Testis (tissue), 3 donors: ENCODE results near the gene CENPO. TPM values are rescaled to one million over a fixed set of nuclear protein-coding genes. Genes with fewer than 3 reads are reported as not detected.

Experiments used
- DNase-seq: peaks from one replicate; pipeline ENCODE4 v3.0.0-alpha.2; 2019
- H3K27ac ChIP-seq, 2 donors: fragments of 200-600 bp; sonication (generic); one replicate each; pipeline ENCODE4 v1.5.1; 2019
- H3K27me3 ChIP-seq: fragments of 200-600 bp; sonication (generic); one replicate; pipeline ENCODE4 v1.5.1; 2019
- H3K36me3 ChIP-seq: fragments of 200-600 bp; sonication (generic); one replicate; pipeline ENCODE4 v1.5.1; 2017; ENCODE audit warnings: low read depth; ENCODE audit errors: missing control alignments
- H3K4me1 ChIP-seq: fragments of 200-600 bp; sonication (generic); one replicate; pipeline ENCODE4 v1.5.1; 2019
- H3K4me3 ChIP-seq, 2 donors: fragments of 200-600 bp; sonication (generic); one replicate each; pipeline ENCODE4 v1.5.1; 2017 to 2019
- H3K9me3 ChIP-seq: fragments of 200-600 bp; sonication (generic); one replicate; pipeline ENCODE4 v1.5.1; 2017
- POLR2A ChIP-seq: fragments of 450-650 bp; IDR thresholded peaks from one replicate; pipeline ENCODE4 v1.6.1; 2017; ENCODE audit warnings: antibody characterized with exemption, mild to moderate bottlenecking, moderate library complexity
- WGBS, 2 donors: methylation state at CpG; one replicate each; pipeline ENCODE4 v1.1.5; 2018; 5-methylcytosine and 5-hydroxymethylcytosine counted together
- intact Hi-C: fragments of 100-400 bp; cut with DNase I; formaldehyde crosslinking; loops from one replicate; pipeline ENCODE4 v1.15.1; 2023; ENCODE audit warnings: low total_unique reads
- polyA plus RNA-seq: library from polyadenylated mRNA; stranded (reverse); fragments of 350-450 nt; fragmentation: Illumina TruSeq; extraction: RNeasy Lipid Tissue Mini Kit (QIAGEN cat#74804); gene quantifications from one replicate; pipeline ENCODE4 v1.2.3, GENCODE V29; 2014; ENCODE audit warnings: low read depth, low replicate concordance; ENCODE audit not compliant: insufficient read depth
- total RNA-seq, 2 donors: library from RNA; depleted of rRNA; stranded (reverse); fragments of >200 nt; gene quantifications; one replicate each; pipeline ENCODE4 v1.2.3, GENCODE V29; 2016
- TF ChIP-seq, protein P1 (sequence below), 3 experiments: fragments of 450-650 bp in 2 of 3; fragments of 200-600 bp in 1 of 3; sonication (generic) in 1 of 3; IDR thresholded peaks; one replicate each; pipeline ENCODE4 v1.5.1; 2016 to 2019; ENCODE audit warnings: antibody characterized with exemption in 3 of 3, mild to moderate bottlenecking in 2 of 3, moderate library complexity in 1 of 3

CENPO gene
- total and polyA plus RNA-seq, 3 donors from 2014 or later = 27.1 to 41.2 (median 32.8) TPM

DNA sequence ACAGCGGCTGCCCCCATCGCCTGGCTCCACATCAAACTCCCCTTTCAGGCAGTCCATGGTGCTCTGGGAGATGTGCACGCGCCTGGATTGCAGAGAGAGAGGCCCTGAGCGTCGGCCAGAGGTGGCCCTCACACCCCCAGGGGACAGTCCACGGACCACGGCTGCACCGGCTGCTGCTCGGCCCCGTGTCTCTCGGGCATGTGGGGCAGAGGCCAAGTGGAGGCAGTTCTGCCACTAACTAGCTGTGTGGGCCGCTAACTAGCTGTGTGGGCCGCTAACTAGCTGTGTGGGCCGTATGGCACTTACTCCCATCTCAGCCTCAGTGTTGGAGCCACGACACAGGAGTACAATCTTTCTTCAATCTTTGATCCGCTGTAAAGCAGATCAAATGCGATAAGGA is 45.3 kb downstream of the CENPO start:
- whole genome bisulfite sequencing, 2 donors = 89 to 95% methylated on average over 18 of the region's 18 CpGs
- DNase-seq = no peak
- no peak overlapping the region for H3K27ac ChIP-seq
- intact Hi-C loops = no loop called here
- no peaks in the 10 kb centered on the region for H3K36me3 ChIP-seq
- H3K27me3 ChIP-seq = no peaks in the 10 kb centered on the region
- no peaks in the 10 kb centered on the region for H3K9me3 ChIP-seq
- H3K4me1 ChIP-seq = no peaks in the 10 kb centered on the region
- H3K4me3 ChIP-seq = no peak overlapping the region
- TF ChIP-seq POLR2A = no peak
- TF ChIP-seq, protein P1, sequence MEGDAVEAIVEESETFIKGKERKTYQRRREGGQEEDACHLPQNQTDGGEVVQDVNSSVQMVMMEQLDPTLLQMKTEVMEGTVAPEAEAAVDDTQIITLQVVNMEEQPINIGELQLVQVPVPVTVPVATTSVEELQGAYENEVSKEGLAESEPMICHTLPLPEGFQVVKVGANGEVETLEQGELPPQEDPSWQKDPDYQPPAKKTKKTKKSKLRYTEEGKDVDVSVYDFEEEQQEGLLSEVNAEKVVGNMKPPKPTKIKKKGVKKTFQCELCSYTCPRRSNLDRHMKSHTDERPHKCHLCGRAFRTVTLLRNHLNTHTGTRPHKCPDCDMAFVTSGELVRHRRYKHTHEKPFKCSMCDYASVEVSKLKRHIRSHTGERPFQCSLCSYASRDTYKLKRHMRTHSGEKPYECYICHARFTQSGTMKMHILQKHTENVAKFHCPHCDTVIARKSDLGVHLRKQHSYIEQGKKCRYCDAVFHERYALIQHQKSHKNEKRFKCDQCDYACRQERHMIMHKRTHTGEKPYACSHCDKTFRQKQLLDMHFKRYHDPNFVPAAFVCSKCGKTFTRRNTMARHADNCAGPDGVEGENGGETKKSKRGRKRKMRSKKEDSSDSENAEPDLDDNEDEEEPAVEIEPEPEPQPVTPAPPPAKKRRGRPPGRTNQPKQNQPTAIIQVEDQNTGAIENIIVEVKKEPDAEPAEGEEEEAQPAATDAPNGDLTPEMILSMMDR (IDR thresholded peaks at IDR 0.05) = no peak

DNA sequence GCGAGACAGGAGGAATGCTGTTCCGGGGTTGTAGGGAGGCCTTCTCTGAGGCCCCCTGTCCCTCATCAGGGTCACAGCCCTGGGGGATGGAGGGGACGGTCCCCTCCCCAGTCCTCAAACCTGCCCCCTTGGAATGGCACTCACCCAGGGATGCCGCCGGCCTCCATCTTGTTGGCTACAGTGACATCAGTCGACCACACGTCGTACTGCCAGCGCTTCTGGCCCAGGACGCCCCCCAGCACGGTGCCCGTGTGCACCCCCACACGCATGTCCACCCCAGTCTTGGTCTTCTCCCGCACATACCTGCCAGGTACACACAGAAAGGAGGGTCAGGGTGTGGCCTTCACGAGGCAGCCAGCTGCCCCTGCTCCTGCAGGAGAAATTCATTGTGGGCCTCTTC is 46.5 kb downstream of the CENPO start:
- Histone ChIP-seq H3K4me3 (no peak overlapping the region), H3K27me3 (no peaks in the 10 kb centered on the region), H3K4me1 (no peaks in the 10 kb centered on the region), H3K36me3 (no peaks in the 10 kb centered on the region), H3K9me3 (no peaks in the 10 kb centered on the region), H3K27ac (no peak overlapping the region)
- intact Hi-C loops = no loop called here
- TF ChIP-seq, protein P1 (IDR thresholded peaks at IDR 0.05) = no peak
- TF ChIP-seq POLR2A = no peak
- WGBS, 2 donors = 92 to 99% methylated on average over 14 to 15 of the region's 15 CpGs
- DNase-seq = no peak

DNA sequence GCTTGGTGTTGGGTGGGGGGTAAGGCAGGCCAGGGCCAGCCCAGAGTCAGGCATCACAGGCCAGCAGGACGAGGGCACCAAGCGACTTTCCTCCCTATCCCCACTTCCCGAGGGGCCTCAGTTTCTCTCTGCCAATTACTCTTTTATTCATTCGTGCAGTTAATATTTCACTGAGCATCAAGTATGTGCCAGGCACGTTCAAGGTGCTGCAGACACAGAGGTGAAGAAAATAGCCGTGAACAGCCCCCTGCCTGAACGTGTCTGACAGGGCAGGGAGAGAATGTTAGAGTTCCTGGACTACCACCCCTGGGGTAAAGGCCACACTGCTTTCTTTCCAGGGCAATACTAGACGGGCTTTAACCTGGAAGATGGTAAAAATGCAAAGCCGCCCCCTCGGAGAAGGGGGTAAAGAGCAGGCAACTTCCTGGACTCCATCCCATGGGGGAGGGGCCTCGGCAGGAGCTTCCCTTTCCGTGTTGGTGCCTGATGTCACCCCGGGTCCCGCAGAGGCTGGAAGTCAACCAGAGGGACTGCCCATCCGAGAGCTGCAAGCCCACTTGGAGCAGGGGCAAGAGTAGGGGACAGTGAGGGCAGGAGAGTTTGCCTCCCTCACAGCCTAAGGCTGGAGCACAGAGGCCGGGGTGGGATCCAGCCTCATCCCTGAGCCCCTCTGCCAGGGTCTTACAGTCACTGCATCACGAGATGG is 47.1 kb downstream of the CENPO start:
- no peak for TF ChIP-seq POLR2A
- TF ChIP-seq, protein P1 (IDR thresholded peaks at IDR 0.05) = no peak
- intact Hi-C loops = no loop called here
- Histone ChIP-seq H3K9me3 (no peaks in the 10 kb centered on the region), H3K27ac (no peak overlapping the region), H3K4me3 (no peak overlapping the region), H3K36me3 (no peaks in the 10 kb centered on the region), H3K4me1 (no peaks in the 10 kb centered on the region), H3K27me3 (no peaks in the 10 kb centered on the region)
- WGBS, 2 donors = 83 to 88% methylated on average over 16 to 17 of the region's 17 CpGs
- no peak for DNase-seq

- Histone ChIP-seq H3K4me1 (no peaks in the 10 kb centered on the region), H3K4me3 (no peak overlapping the region), H3K27ac (no peak overlapping the region), H3K27me3 (no peaks in the 10 kb centered on the region), H3K9me3 (no peaks in the 10 kb centered on the region), H3K36me3 (no peaks in the 10 kb centered on the region)
- intact Hi-C loops = no loop called here
- 85 to 86% methylated on average over 8 to 26 of the region's 26 CpGs for WGBS, 2 donors
- TF ChIP-seq, protein P1 (IDR thresholded peaks at IDR 0.05) = no peak
- no peak for TF ChIP-seq POLR2A
- no peak for DNase-seq
Measured at GRCh38 chr2:24840962-24841945, 48.0 kb downstream of the CENPO start.
